Endothelial cell of umbilical vein (primary cell): Measurements from ENCODE around the gene MT1G. TPM values are rescaled to one million over a fixed set of nuclear protein-coding genes. Genes with fewer than 3 reads are reported as not detected.

Experiments used
- BruUV-seq: library from RNA; stranded (reverse); fragments of 400-500 nt; replicated peaks from 2 replicates; lab custom pipeline; 2021; lab: Mats Ljungman, UMichigan
- CTCF ChIA-PET: fragments of 300-600, 350-600 bp; sonication (Branson Sonifier 250); formaldehyde crosslinking; loops from one replicate; lab custom pipeline; 2021; ENCODE audit warnings: antibody characterized with exemption, inconsistent platforms; lab: Charles Lee
- POLR2A ChIA-PET: fragments of 300-600, 350-600 bp; sonication (Branson Sonifier 250); formaldehyde crosslinking; loops from one replicate; lab custom pipeline; 2021; ENCODE audit warnings: antibody characterized with exemption, inconsistent platforms; lab: Charles Lee
- DNase-seq: peaks from one replicate; pipeline ENCODE4 v3.0.0-alpha.2; 2011; ENCODE audit warnings: low read depth, low spot score
- FAIRE-seq: peaks from 2 replicates; lab custom pipeline; 2011; peaks lifted over from hg19 to GRCh38; lab: Jason Lieb, UNC
- H2AFZ ChIP-seq: 2 replicates; pipeline ENCODE4 v1.6.0; 2012; ENCODE audit warnings: low read depth, low read length, control low read depth, inconsistent platforms
- H3K27ac ChIP-seq: 2 replicates; pipeline ENCODE4 v1.5.1; 2011; ENCODE audit warnings: low read depth, mild to moderate bottlenecking, control low read depth, low read length, moderate library complexity; ENCODE audit not compliant: insufficient read depth
- H3K27me3 ChIP-seq, 2 experiments: 2 replicates each; pipeline versions ENCODE4 v1.6.0 to v1.6.1; 2011; ENCODE audit warnings: low read length in 2 of 2, mixed read lengths in 1 of 2; ENCODE audit not compliant: control insufficient read depth in 2 of 2, insufficient read depth in 2 of 2
- H3K36me3 ChIP-seq, 2 experiments: 2 replicates in 1 of 2; 3 replicates in 1 of 2; pipeline ENCODE4 v1.5.1; 2011; ENCODE audit warnings: low read length in 2 of 2, mild to moderate bottlenecking in 1 of 2, moderate library complexity in 1 of 2; ENCODE audit not compliant: control insufficient read depth in 2 of 2, insufficient read depth in 2 of 2; ENCODE audit errors: extremely low read depth in 1 of 2
- H3K4me1 ChIP-seq: 3 replicates; pipeline ENCODE4 v1.5.1; 2011; ENCODE audit warnings: mild to moderate bottlenecking, low read length; ENCODE audit not compliant: control insufficient read depth, insufficient read depth; ENCODE audit errors: extremely low read depth
- H3K4me2 ChIP-seq: 2 replicates; pipeline ENCODE4 v1.6.1; 2011; ENCODE audit warnings: low read length, control low read depth, mixed read lengths; ENCODE audit not compliant: insufficient read depth
- H3K4me3 ChIP-seq, 3 experiments: fragments of 200-600 bp in 1 of 3; sonication (generic), shearing (Covaris generic) in 1 of 3; replicated peaks in 1 of 3; 2 replicates each; pipeline ENCODE4 v1.5.1; 2011 to 2016; ENCODE audit warnings: control low read depth in 3 of 3, low read length in 3 of 3, mild to moderate bottlenecking in 2 of 3, inconsistent platforms in 1 of 3, low read depth in 1 of 3, moderate library complexity in 1 of 3; ENCODE audit not compliant: insufficient read depth in 1 of 3
- H3K79me2 ChIP-seq: 2 replicates; pipeline ENCODE4 v1.6.0; 2012; ENCODE audit warnings: low read length, inconsistent platforms; ENCODE audit not compliant: control insufficient read depth, insufficient read depth
- H3K9ac ChIP-seq: replicated peaks from 2 replicates; pipeline ENCODE3; 2011; ENCODE audit warnings: low read length, control low read depth; ENCODE audit not compliant: insufficient read depth; ENCODE audit errors: extremely low read depth
- H3K9me1 ChIP-seq: replicated peaks from 3 replicates; pipeline ENCODE4 v1.6.0; 2011; ENCODE audit warnings: mild to moderate bottlenecking, low read length; ENCODE audit not compliant: control insufficient read depth, insufficient read depth; ENCODE audit errors: extremely low read depth
- H3K9me3 ChIP-seq: replicated peaks from 2 replicates; pipeline ENCODE4 v1.5.1; 2012; ENCODE audit warnings: low read length, inconsistent platforms; ENCODE audit not compliant: control insufficient read depth, insufficient read depth
- H4K20me1 ChIP-seq: replicated peaks from 2 replicates; pipeline ENCODE3; 2011; ENCODE audit warnings: mild to moderate bottlenecking, low read length; ENCODE audit not compliant: control insufficient read depth, insufficient read depth; ENCODE audit errors: extremely low read depth
- EZH2 ChIP-seq: IDR thresholded peaks from 2 replicates; pipeline ENCODE4 v1.6.1; 2012; ENCODE audit warnings: borderline replicate concordance, low read depth, mild to moderate bottlenecking, moderate library complexity, low read length, inconsistent platforms; ENCODE audit not compliant: severe bottlenecking
- FOS ChIP-seq: IDR thresholded peaks from 2 replicates; pipeline ENCODE4 v1.6.1; 2011; ENCODE audit warnings: mild to moderate bottlenecking, low read length, moderate library complexity, borderline replicate concordance; ENCODE audit not compliant: insufficient read depth
- GATA2 ChIP-seq: IDR thresholded peaks from 2 replicates; pipeline ENCODE4 v1.7.0; 2011; ENCODE audit warnings: low read depth, mild to moderate bottlenecking, moderate library complexity, mixed read lengths, low read length; ENCODE audit not compliant: insufficient read length, insufficient read depth
- POLR2A ChIP-seq: IDR thresholded peaks from 2 replicates; pipeline ENCODE4 v1.6.1; 2012; ENCODE audit warnings: low read depth, mild to moderate bottlenecking, control low read depth, low read length
- POLR2AphosphoS5 ChIP-seq: IDR thresholded peaks from 2 replicates; pipeline ENCODE4 v1.6.1; 2012; ENCODE audit warnings: low read depth, mild to moderate bottlenecking, control low read depth, low read length, moderate library complexity; ENCODE audit not compliant: insufficient read depth
- dilution Hi-C: fragments of 300-500 bp; cut with MboI; formaldehyde crosslinking; loops from one replicate; pipeline ENCODE4 v1.15.0; 2019; ENCODE audit warnings: low sequenced_read_pairs; ENCODE audit not compliant: extremely low pct_ligation_motif_present
- intact Hi-C: fragments of 100-400 bp; cut with micrococcal nuclease; formaldehyde crosslinking; loops from one replicate; pipeline ENCODE4 v1.10.0; 2022
- polyA plus RNA-seq, 4 experiments: library from polyadenylated mRNA; depleted of rRNA in 3 of 4; stranded (reverse) in 3 of 4; unstranded in 1 of 4; fragments of >200 nt; gene quantifications; 2 replicates each; pipeline versions ENCODE4 v1.2.1 to v1.2.3, GENCODE V29; 2011 to 2012; ENCODE audit warnings: missing spikeins in 1 of 4
- total RNA-seq: library from RNA; stranded (reverse); gene quantifications from 2 replicates; pipeline ENCODE4 v1.2.3, GENCODE V29; 2021
- TF ChIP-seq, protein P1 (sequence below), 2 donors: IDR thresholded peaks; 1 replicate in 1 of 2; 2 replicates in 1 of 2; pipeline ENCODE4 v1.5.1; 2011; ENCODE audit warnings: low read length in 2 of 2, mild to moderate bottlenecking in 2 of 2, moderate library complexity in 2 of 2, control low read depth in 1 of 2, inconsistent platforms in 1 of 2, low read depth in 1 of 2; ENCODE audit not compliant: insufficient read depth in 1 of 2; ENCODE audit errors: extremely low read depth in 1 of 2

Gene MT1G
- total and polyA plus RNA-seq, 2 donors (not counting 3 experiments of a cell fraction or from before 2014, with no cell fraction given), result not detected

GRCh38 chr16:56679078-56679730, 11.3 kb upstream of the MT1G start:
- POLR2A ChIA-PET, result no interaction called here
- FAIRE-seq (no peak), DNase-seq (no peak)

More at GRCh38 chr16:56679078-56679730, 11.3 kb upstream of the MT1G start:
- H3K27me3 ChIP-seq, result peaks cover 13 to 14% of the 10 kb centered on the region in 2 experiments
- H3K9me3 ChIP-seq, result no peaks in the 10 kb centered on the region
- intact Hi-C loops, result no loop called here
- dilution Hi-C loops, result no loop called here
- no peak overlapping the region for H3K4me2 ChIP-seq
- no TSS peak for BruUV-seq
- no peak overlapping the region for H3K9ac ChIP-seq
- CTCF ChIA-PET, result interaction anchor here (1.1 kb wide), 1 partner anchor 103 kb away, joined by 3 read pairs; no protein-coding TSS in a partner anchor
- H3K9me1 ChIP-seq, result no peaks in the 10 kb centered on the region
- no peak overlapping the region for H3K4me3 ChIP-seq
- no peaks in the 10 kb centered on the region for H3K79me2 ChIP-seq
- H2AFZ ChIP-seq, result no peak overlapping the region
- no peaks in the 10 kb centered on the region for H4K20me1 ChIP-seq
- TF ChIP-seq GATA2 (no peak), FOS (no peak), EZH2 (no peak), POLR2A (no peak), POLR2AphosphoS5 (no peak)
- TF ChIP-seq, protein P1, sequence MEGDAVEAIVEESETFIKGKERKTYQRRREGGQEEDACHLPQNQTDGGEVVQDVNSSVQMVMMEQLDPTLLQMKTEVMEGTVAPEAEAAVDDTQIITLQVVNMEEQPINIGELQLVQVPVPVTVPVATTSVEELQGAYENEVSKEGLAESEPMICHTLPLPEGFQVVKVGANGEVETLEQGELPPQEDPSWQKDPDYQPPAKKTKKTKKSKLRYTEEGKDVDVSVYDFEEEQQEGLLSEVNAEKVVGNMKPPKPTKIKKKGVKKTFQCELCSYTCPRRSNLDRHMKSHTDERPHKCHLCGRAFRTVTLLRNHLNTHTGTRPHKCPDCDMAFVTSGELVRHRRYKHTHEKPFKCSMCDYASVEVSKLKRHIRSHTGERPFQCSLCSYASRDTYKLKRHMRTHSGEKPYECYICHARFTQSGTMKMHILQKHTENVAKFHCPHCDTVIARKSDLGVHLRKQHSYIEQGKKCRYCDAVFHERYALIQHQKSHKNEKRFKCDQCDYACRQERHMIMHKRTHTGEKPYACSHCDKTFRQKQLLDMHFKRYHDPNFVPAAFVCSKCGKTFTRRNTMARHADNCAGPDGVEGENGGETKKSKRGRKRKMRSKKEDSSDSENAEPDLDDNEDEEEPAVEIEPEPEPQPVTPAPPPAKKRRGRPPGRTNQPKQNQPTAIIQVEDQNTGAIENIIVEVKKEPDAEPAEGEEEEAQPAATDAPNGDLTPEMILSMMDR (IDR thresholded peaks at IDR 0.05; ENCODE audit: extremely low read depth in 1 of 2, insufficient read depth in 1 of 2, low read depth in 1 of 2, low read length in 2 of 2), result no peak
- no peaks in the 10 kb centered on the region for H3K36me3 ChIP-seq
- no peak overlapping the region for H3K27ac ChIP-seq
- peaks cover 13% of the 10 kb centered on the region for H3K4me1 ChIP-seq
